GM19035 (cell line): ENCODE data around the gene PITPNC1.
"Not testable (repeated sequence)": the region's sequence is repeated elsewhere in the genome, so short reads cannot be mapped to it uniquely, and the experiment has no call there.

ENCODE experiments used
- ATAC-seq: cut with Tn5 transposase; IDR thresholded peaks from one replicate; pipeline ENCODE4 v1.9.1; 2021; ENCODE audit not compliant: unreplicated experiment

Gene PITPNC1

GRCh38 chr17:67503739-67504138, 126.7 kb downstream of the PITPNC1 start:
- ATAC-seq = no peak

- no peak for ATAC-seq
Observed at GRCh38 chr17:67504182-67504581, 127.1 kb downstream of the PITPNC1 start.

GRCh38 chr17:67506966-67507365, 129.9 kb downstream of the PITPNC1 start:
- ATAC-seq = no peak

- ATAC-seq = no peak
Observed at GRCh38 chr17:67509390-67510287, 132.6 kb downstream of the PITPNC1 start.

- ATAC-seq = no peak
Observed at GRCh38 chr17:67511012-67511411, 133.9 kb downstream of the PITPNC1 start.

GRCh38 chr17:67511804-67512203, 134.7 kb downstream of the PITPNC1 start:
- ATAC-seq = no peak

GRCh38 chr17:67514998-67515397, 137.9 kb downstream of the PITPNC1 start:
- no peak for ATAC-seq

- no peak for ATAC-seq
Observed at GRCh38 chr17:67515490-67516083, 138.5 kb downstream of the PITPNC1 start.

- ATAC-seq = not testable (repeated sequence)
Observed at GRCh38 chr17:67516571-67516970, 139.5 kb downstream of the PITPNC1 start.

GRCh38 chr17:67517325-67517724, 140.2 kb downstream of the PITPNC1 start:
- no peak for ATAC-seq

GRCh38 chr17:67518876-67519275, 141.8 kb downstream of the PITPNC1 start:
- no peak for ATAC-seq

- ATAC-seq = no peak
Observed at GRCh38 chr17:67519801-67520251, 142.7 kb downstream of the PITPNC1 start.

GRCh38 chr17:67520252-67520906, 143.3 kb downstream of the PITPNC1 start:
- no peak for ATAC-seq

GRCh38 chr17:67520916-67521774, 144.1 kb downstream of the PITPNC1 start:
- no peak for ATAC-seq

GRCh38 chr17:67521775-67522069, 144.6 kb downstream of the PITPNC1 start:
- ATAC-seq = no peak

GRCh38 chr17:67523101-67523500, 146.0 kb downstream of the PITPNC1 start:
- no peak for ATAC-seq

- ATAC-seq = no peak
Observed at GRCh38 chr17:67525239-67526135, 148.4 kb downstream of the PITPNC1 start.

- no peak for ATAC-seq
Observed at GRCh38 chr17:67526700-67527099, 149.6 kb downstream of the PITPNC1 start.

GRCh38 chr17:67528751-67529436, 151.8 kb downstream of the PITPNC1 start:
- no peak for ATAC-seq
